ENCODE results near the gene MCF2L.

GRCh38 chr13:113058988-113059850 lies 90.2 kb downstream of the MCF2L start:
- TF ChIP-seq PPARA (CRISPR knock-in tag; IDR thresholded peaks at IDR 0.05; ENCODE audit: borderline replicate concordance) (no peak), RARB (CRISPR knock-in tag; IDR thresholded peaks at IDR 0.05) (no peak), BACH2 (CRISPR knock-in tag; IDR thresholded peaks at IDR 0.05; ENCODE audit: borderline replicate concordance) (no peak), POU6F1 (CRISPR knock-in tag; IDR thresholded peaks at IDR 0.05; ENCODE audit: borderline replicate concordance, low read depth) (no peak), ZFP30 (CRISPR knock-in tag; IDR thresholded peaks at IDR 0.05) (no peak), OSR1 (CRISPR knock-in tag; IDR thresholded peaks at IDR 0.05) (no peak), ZNF565 (CRISPR knock-in tag; conservative IDR thresholded peaks at IDR 0.05; ENCODE audit: low read depth) (no peak), GLIS3 (CRISPR knock-in tag; IDR thresholded peaks at IDR 0.05) (no peak), ARNTL (CRISPR knock-in tag; IDR thresholded peaks at IDR 0.05; ENCODE audit: borderline replicate concordance, low read depth) (no peak)
